Measurements from ENCODE around the gene SPDYC.

The SPDYC gene

DNA sequence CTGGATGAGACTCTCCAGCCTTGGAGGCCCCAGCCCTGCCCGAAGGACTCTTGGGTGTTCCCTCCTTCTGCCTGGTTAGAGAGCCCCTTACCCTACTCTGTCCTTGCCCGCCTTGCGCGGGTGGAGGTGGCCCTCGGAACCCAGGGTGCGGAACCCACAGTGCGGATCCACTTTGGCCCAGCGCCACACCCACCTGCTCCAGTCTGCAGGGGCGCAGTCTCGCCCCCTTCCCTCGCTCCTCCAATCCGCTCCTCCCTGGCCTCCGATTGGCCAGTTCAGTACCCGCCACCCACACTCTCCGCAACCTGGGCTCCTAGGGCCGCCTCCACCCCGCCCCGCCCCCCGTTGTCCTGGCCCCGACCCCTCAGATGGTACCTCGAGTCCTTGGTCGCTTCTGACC is 14.1 kb downstream of the SPDYC start:
- H3K36me3 ChIP-seq (ENCODE audit: low read length) = no peaks in the 10 kb centered on the region
- H3K27me3 ChIP-seq (ENCODE audit: low read length) = no peaks in the 10 kb centered on the region
- TF ChIP-seq EZH2phosphoT487 (conservative IDR thresholded peaks at IDR 0.05; ENCODE audit: low read length) = no peak
- TF ChIP-seq, protein P1, sequence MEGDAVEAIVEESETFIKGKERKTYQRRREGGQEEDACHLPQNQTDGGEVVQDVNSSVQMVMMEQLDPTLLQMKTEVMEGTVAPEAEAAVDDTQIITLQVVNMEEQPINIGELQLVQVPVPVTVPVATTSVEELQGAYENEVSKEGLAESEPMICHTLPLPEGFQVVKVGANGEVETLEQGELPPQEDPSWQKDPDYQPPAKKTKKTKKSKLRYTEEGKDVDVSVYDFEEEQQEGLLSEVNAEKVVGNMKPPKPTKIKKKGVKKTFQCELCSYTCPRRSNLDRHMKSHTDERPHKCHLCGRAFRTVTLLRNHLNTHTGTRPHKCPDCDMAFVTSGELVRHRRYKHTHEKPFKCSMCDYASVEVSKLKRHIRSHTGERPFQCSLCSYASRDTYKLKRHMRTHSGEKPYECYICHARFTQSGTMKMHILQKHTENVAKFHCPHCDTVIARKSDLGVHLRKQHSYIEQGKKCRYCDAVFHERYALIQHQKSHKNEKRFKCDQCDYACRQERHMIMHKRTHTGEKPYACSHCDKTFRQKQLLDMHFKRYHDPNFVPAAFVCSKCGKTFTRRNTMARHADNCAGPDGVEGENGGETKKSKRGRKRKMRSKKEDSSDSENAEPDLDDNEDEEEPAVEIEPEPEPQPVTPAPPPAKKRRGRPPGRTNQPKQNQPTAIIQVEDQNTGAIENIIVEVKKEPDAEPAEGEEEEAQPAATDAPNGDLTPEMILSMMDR (IDR thresholded peaks at IDR 0.05; ENCODE audit: insufficient read depth, low read length, poor library complexity, severe bottlenecking) = no peak
- no peak overlapping the region for H3K27ac ChIP-seq (ENCODE audit: low read depth, low read length)
- no peaks in the 10 kb centered on the region for H4K20me1 ChIP-seq (ENCODE audit: low read depth, low read length)
- H3K9ac ChIP-seq (ENCODE audit: low read length) = no peak overlapping the region
- H3K4me2 ChIP-seq (ENCODE audit: low read depth, low read length, poor library complexity, severe bottlenecking) = no peak overlapping the region
- no peaks in the 10 kb centered on the region for H3K9me2 ChIP-seq (replicated peaks; ENCODE audit: insufficient read depth, low read length)
- H2AFZ ChIP-seq (ENCODE audit: low read depth, low read length, severe bottlenecking) = no peak overlapping the region
- H3K9me3 ChIP-seq (ENCODE audit: insufficient read depth, low read length) = no peaks in the 10 kb centered on the region
- H3F3A ChIP-seq (ENCODE audit: insufficient read depth) = peaks cover 13% of the 10 kb centered on the region; the same call in 1 of the 2 replicates
- no peak overlapping the region for H3K4me3 ChIP-seq (ENCODE audit: insufficient read depth, low read length, poor library complexity, severe bottlenecking)
- H3K79me2 ChIP-seq (ENCODE audit: insufficient read depth, low read length) = peaks cover 6% of the 10 kb centered on the region; the same call in 1 of the 2 replicates

DNA sequence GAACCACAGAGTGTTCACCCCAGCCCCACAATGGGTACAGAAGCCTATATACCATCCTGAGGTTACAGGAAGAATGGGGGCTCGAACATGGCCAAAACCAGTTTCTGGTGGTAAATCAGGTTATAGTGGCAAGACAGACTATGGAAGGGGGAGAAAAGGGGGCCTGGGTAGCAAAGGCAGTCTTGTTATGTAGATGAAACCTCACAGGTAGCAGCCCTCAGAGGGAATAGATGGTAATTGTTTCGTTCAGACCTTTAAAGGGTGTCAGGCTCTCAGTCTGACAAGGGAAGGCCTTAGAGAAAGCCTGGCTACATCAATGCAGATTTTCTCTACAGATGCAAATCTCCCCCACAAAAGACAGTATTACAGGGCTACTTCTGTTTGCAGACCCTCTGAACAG is 15.1 kb downstream of the SPDYC start:
- no peak overlapping the region for H3K27ac ChIP-seq (ENCODE audit: low read depth, low read length)
- TF ChIP-seq EZH2phosphoT487 (conservative IDR thresholded peaks at IDR 0.05; ENCODE audit: low read length) = no peak
- TF ChIP-seq, protein P1 (IDR thresholded peaks at IDR 0.05; ENCODE audit: insufficient read depth, low read length, poor library complexity, severe bottlenecking) = no peak

DNA sequence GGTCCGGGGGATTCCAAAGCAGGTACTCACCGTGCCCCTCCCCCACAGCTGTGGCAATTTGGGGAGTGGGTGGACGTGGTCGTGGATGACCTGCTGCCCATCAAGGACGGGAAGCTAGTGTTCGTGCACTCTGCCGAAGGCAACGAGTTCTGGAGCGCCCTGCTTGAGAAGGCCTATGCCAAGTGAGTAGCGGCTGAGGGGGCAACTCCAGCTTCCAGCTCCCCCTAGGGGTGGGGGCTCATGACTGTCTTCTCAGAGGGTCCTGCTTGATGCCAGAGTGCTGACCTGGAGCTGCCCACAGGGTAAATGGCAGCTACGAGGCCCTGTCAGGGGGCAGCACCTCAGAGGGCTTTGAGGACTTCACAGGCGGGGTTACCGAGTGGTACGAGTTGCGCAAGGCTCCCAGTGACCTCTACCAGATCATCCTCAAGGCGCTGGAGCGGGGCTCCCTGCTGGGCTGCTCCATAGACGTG is 15.9 kb downstream of the SPDYC start:
- no peak for TF ChIP-seq EZH2phosphoT487 (conservative IDR thresholded peaks at IDR 0.05; ENCODE audit: low read length)
- TF ChIP-seq, protein P1 (IDR thresholded peaks at IDR 0.05; ENCODE audit: insufficient read depth, low read length, poor library complexity, severe bottlenecking) = no peak
- 0 out of 2 replicates have a peak, but pooled peaks cover 2% of the 10 kb centered on the region for H3K36me3 ChIP-seq (ENCODE audit: low read length)
- H3K27me3 ChIP-seq (ENCODE audit: low read length) = no peaks in the 10 kb centered on the region

More for the DNA sequence above, 15.1 kb downstream of the SPDYC start:
- Histone ChIP-seq H2AFZ (ENCODE audit: low read depth, low read length, severe bottlenecking) (no peak overlapping the region), H3K4me2 (ENCODE audit: low read depth, low read length, poor library complexity, severe bottlenecking) (no peak overlapping the region), H3K79me2 (ENCODE audit: insufficient read depth, low read length) (peaks cover 6% of the 10 kb centered on the region; the same call in 1 of the 2 replicates), H3K9ac (ENCODE audit: low read length) (no peak overlapping the region), H4K20me1 (ENCODE audit: low read depth, low read length) (no peaks in the 10 kb centered on the region), H3K9me3 (ENCODE audit: insufficient read depth, low read length) (no peaks in the 10 kb centered on the region), H3K9me2 (replicated peaks; ENCODE audit: insufficient read depth, low read length) (no peaks in the 10 kb centered on the region), H3F3A (ENCODE audit: insufficient read depth) (0 out of 2 replicates have a peak, but pooled peaks cover 8% of the 10 kb centered on the region), H3K36me3 (ENCODE audit: low read length) (0 out of 2 replicates have a peak, but pooled peaks cover 2% of the 10 kb centered on the region), H3K4me3 (ENCODE audit: insufficient read depth, low read length, poor library complexity, severe bottlenecking) (no peak overlapping the region), H3K27me3 (ENCODE audit: low read length) (no peaks in the 10 kb centered on the region)

More for the DNA sequence above, 15.9 kb downstream of the SPDYC start:
- Histone ChIP-seq H3K79me2 (ENCODE audit: insufficient read depth, low read length) (peaks cover 6% of the 10 kb centered on the region; the same call in 1 of the 2 replicates), H3K9ac (ENCODE audit: low read length) (no peak overlapping the region), H2AFZ (ENCODE audit: low read depth, low read length, severe bottlenecking) (no peak overlapping the region), H4K20me1 (ENCODE audit: low read depth, low read length) (no peaks in the 10 kb centered on the region), H3K4me2 (ENCODE audit: low read depth, low read length, poor library complexity, severe bottlenecking) (no peak overlapping the region), H3K27ac (ENCODE audit: low read depth, low read length) (no peak overlapping the region), H3K4me3 (ENCODE audit: insufficient read depth, low read length, poor library complexity, severe bottlenecking) (no peak overlapping the region), H3K9me3 (ENCODE audit: insufficient read depth, low read length) (no peaks in the 10 kb centered on the region), H3F3A (ENCODE audit: insufficient read depth) (0 out of 2 replicates have a peak, but pooled peaks cover 4% of the 10 kb centered on the region), H3K9me2 (replicated peaks; ENCODE audit: insufficient read depth, low read length) (no peaks in the 10 kb centered on the region)
